ENCODE measurements around the gene FSD2. TPM values are rescaled to one million over a fixed set of nuclear protein-coding genes. Genes with fewer than 3 reads are reported as not detected.

The FSD2 gene
- total and polyA plus RNA-seq, 10 of the 15 experiments (the other 5 are each of a cell fraction or from before 2014, with no cell fraction given): under 0.01 to 0.39 (median 0.07) TPM; not detected in 3

- no peak for TF ChIP-seq CEBPZ (IDR thresholded peaks at IDR 0.05; ENCODE audit: low read depth, low read length)
- peak; percentile 96 for TF ChIP-seq FOXM1 (IDR thresholded peaks at IDR 0.05; ENCODE audit: low read depth, low read length)
- TF ChIP-seq, protein P1, sequence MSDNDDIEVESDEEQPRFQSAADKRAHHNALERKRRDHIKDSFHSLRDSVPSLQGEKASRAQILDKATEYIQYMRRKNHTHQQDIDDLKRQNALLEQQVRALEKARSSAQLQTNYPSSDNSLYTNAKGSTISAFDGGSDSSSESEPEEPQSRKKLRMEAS (IDR thresholded peaks at IDR 0.05; ENCODE audit: low read depth, low read length): no peak
- no peak for TF ChIP-seq SREBF2 (IDR thresholded peaks at IDR 0.05; ENCODE audit: low read length)
- TF ChIP-seq EZH2 (IDR thresholded peaks at IDR 0.05; ENCODE audit: borderline replicate concordance, control insufficient read depth, low read depth, low read length): no peak
- peak; percentile 67; the same call in 1 of the 2 replicates for TF ChIP-seq CBX5 (IDR thresholded peaks at IDR 0.05; ENCODE audit: low read depth)
- peak; percentile 95 for TF ChIP-seq MEF2A (IDR thresholded peaks at IDR 0.05; ENCODE audit: insufficient read depth, low read depth, low read length)
- TF ChIP-seq KDM1A (IDR thresholded peaks at IDR 0.05; ENCODE audit: borderline replicate concordance): no peak
- no peak for TF ChIP-seq SMARCA5 (IDR thresholded peaks at IDR 0.05)
- TF ChIP-seq, protein P2, sequence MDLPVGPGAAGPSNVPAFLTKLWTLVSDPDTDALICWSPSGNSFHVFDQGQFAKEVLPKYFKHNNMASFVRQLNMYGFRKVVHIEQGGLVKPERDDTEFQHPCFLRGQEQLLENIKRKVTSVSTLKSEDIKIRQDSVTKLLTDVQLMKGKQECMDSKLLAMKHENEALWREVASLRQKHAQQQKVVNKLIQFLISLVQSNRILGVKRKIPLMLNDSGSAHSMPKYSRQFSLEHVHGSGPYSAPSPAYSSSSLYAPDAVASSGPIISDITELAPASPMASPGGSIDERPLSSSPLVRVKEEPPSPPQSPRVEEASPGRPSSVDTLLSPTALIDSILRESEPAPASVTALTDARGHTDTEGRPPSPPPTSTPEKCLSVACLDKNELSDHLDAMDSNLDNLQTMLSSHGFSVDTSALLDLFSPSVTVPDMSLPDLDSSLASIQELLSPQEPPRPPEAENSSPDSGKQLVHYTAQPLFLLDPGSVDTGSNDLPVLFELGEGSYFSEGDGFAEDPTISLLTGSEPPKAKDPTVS (IDR thresholded peaks at IDR 0.05; ENCODE audit: low read depth, low read length): no peak
- TF ChIP-seq CUX1 (IDR thresholded peaks at IDR 0.05; ENCODE audit: insufficient replicate concordance, low read depth, low read length): no peak
- no peak for TF ChIP-seq NR2C1 (IDR thresholded peaks at IDR 0.05)
- TF ChIP-seq, protein P3, sequence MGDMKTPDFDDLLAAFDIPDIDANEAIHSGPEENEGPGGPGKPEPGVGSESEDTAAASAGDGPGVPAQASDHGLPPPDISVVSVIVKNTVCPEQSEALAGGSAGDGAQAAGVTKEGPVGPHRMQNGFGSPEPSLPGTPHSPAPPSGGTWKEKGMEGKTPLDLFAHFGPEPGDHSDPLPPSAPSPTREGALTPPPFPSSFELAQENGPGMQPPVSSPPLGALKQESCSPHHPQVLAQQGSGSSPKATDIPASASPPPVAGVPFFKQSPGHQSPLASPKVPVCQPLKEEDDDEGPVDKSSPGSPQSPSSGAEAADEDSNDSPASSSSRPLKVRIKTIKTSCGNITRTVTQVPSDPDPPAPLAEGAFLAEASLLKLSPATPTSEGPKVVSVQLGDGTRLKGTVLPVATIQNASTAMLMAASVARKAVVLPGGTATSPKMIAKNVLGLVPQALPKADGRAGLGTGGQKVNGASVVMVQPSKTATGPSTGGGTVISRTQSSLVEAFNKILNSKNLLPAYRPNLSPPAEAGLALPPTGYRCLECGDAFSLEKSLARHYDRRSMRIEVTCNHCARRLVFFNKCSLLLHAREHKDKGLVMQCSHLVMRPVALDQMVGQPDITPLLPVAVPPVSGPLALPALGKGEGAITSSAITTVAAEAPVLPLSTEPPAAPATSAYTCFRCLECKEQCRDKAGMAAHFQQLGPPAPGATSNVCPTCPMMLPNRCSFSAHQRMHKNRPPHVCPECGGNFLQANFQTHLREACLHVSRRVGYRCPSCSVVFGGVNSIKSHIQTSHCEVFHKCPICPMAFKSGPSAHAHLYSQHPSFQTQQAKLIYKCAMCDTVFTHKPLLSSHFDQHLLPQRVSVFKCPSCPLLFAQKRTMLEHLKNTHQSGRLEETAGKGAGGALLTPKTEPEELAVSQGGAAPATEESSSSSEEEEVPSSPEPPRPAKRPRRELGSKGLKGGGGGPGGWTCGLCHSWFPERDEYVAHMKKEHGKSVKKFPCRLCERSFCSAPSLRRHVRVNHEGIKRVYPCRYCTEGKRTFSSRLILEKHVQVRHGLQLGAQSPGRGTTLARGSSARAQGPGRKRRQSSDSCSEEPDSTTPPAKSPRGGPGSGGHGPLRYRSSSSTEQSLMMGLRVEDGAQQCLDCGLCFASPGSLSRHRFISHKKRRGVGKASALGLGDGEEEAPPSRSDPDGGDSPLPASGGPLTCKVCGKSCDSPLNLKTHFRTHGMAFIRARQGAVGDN (IDR thresholded peaks at IDR 0.05): no peak
- peak; percentile 75; the same call in 1 of the 2 replicates for TF ChIP-seq IRF4 (IDR thresholded peaks at IDR 0.05; ENCODE audit: low read depth, low read length)
- TF ChIP-seq PML (IDR thresholded peaks at IDR 0.05; ENCODE audit: low read length): peak; percentile 76
These were observed 26.9 kb upstream of the FSD2 start (continued) for GRCh38 chr15:82832601-82833361.

Data from GM12878 (cell line).